GM19452 (cell line): ENCODE measurements around the gene PABPC1L.

Experiments
- ATAC-seq: cut with Tn5 transposase; IDR thresholded peaks from one replicate; pipeline ENCODE4 v1.9.1; 2021; ENCODE audit not compliant: unreplicated experiment

PABPC1L gene

DNA sequence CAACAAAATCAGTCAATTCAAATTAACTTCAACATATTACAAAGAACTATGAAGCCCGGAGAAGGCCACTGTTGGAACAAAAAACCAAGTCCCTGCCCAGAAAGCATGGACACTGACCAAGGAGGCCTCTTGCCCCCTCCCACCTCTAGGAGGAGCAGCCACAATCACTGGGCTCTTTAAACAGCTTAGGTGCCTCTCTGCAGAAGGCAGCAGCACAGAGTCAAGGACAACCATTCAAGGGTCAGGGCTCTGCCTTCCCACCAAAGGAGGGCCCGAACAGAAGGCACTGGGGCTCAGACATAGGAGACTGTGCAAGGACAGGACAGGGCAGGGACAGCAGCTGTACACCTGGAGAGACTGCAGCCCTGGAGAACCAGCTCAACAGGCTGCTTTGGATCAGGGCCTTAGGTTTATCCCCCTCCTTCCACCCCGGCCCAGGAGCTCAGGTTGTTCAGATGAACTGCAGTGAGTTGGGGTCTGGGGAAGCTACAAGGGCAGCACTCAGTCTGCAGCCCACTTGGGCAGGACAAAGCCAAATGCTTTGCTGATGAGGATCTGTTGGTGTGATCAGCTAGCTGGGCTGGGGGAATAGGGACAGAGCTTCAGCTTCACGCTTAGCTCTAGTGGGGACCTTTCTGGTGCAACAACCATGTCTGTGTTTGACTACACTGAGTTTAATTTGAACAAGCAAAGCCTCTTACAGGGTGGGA, 32.6 kb downstream of the PABPC1L start:
- no peak for ATAC-seq

DNA sequence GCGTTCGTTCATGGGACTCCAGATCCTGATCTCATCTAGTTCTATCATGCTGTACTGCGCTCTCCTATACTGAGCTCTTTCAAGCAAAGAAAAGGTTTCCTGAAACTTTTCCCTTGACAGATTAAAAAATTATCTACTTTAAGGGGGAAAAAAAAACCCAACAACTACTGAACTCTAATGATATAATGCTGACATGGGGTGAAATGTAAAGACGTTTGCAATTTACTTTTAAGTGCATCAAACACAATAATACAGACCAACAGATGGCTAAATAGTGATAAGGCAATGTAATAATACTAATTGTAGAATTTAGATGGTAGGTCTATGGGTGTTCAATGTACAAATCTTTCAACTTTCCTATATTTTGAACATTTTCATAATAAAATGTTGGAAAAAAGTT, 34.0 kb downstream of the PABPC1L start:
- ATAC-seq = no peak

GRCh38 chr20:44945261-44945660, 35.4 kb downstream of the PABPC1L start:
- ATAC-seq = no peak

GRCh38 chr20:44946271-44946852, 36.5 kb downstream of the PABPC1L start:
- ATAC-seq = no peak

DNA sequence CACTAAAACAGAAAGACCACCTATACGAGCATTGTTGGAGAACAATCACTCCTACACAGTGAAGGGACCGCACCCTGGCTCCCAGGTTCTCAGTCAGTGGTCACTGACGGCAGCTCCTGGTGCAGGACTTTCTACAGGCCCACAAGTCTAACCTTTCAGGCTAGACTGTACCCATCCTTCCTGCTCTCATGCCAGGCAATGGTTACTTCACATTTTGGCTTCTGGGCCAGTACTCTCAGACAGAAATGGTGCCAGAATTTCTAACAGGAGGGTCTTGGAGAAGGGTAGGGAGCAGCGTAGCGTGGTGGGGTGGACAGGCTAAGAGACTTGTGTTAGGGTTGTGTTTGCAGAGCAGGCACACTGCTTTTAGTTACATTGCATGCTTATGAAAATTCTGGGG, 38.2 kb downstream of the PABPC1L start:
- ATAC-seq = no peak

- no peak for ATAC-seq
These were observed 38.7 kb downstream of the PABPC1L start for GRCh38 chr20:44948513-44948912.

DNA sequence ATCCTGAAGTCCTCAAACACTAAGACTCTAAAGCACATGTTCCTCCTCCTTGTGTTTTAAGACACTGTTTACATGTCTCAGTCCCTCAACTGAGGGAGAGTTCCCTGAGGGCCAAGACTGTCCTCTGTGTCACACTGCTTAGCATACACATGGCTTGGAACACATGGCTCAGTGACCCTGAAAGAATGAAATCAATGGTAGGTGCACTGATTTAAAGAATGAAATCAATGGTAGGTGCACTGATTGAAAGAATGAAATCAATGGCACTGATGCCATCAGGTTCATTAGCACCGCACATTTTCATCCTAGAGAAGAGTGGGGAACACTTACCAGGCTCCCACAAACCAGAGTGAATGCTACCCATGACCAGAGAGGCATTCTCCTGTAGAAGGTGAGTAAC, 40.5 kb downstream of the PABPC1L start:
- no peak for ATAC-seq

DNA sequence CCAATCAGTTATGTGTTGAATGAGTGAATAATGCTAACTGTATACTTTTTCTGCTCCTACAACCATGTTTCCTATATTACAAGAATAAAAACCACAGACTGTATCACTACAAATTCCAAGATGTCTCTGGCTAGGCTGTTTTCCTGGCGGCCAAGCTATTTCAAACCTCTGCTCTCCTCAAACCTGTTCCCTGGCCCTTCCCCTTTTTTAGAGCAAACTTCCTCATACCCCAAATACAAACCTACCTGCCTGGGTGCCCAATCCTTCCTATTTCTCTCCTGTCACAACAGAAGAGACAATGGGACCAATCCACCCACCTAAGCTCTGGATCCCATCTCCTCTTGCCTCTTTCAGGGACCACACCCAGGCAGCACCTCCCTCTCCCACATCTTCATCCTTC, 42.9 kb downstream of the PABPC1L start:
- no peak for ATAC-seq

GRCh38 chr20:44954211-44954610, 44.4 kb downstream of the PABPC1L start:
- no peak for ATAC-seq

GRCh38 chr20:44955270-44955669, 45.4 kb downstream of the PABPC1L start:
- ATAC-seq = no peak

- no peak for ATAC-seq
These were observed 46.5 kb downstream of the PABPC1L start for GRCh38 chr20:44956410-44956809.

DNA sequence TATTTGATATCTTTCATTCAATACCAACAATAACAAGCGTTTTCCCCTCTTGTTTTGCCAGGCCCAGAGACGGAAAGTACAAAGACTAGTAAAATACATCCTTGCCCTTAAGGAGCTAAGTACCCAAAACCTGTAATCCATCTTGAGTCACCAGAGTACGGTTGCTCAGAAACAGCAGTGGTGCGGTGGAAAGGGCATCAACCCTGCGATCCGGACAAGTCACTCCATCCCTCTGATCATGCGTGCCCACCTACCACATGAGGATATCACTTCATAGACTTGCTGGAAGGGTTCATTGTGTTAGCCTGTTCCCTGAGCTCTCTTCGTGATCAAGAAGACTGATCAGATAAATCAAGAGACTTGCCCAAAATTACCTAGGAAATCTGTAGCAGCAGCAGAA, 48.4 kb downstream of the PABPC1L start:
- no peak for ATAC-seq

DNA sequence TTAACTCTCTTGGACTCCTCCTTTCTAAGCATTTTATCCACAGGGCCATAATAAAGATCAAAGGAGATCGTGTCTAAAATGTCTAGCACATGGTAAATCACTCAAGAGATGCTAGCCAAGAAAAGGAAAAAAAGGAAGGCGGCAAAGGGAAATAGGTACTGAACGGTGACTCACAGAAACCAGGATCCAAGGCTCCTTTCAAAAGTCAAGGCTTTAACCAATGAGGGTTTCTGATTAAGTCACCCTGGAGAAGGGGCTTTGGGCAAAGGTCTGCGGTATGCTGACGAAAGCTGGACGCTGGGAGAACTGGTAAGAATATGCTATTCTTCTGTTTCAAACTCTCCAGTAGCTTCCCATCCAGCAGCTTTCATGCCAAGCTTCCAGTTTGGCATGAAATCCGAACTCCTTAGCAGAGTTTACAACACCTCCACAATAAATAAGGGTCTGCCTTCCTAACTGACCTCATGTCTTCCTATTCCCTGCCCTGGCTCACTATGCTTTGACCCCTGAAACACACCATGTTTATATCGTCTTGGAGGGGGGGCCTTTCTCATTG, 49.3 kb downstream of the PABPC1L start:
- no peak for ATAC-seq

DNA sequence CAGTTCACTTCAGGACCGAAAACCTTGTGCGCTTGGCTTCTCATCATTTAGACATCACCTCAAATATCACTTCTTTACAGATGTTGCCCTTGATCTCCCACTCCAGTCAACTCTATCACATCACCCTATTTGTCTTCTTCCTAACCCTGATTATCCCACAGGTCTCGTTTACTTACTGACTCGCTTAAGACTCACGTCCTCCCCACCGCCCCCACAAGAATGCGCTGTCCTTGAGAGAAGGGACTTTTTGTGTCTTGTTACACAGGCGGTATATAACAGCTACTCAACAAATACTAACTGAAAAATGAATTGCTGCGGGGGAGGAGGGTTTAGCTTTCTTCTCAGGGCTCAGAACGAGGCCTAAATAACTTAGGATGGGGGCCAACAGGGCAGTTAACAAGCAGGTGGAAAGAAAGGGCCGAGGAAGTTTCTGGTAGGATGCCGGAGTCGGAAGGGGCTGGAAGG, 49.8 kb downstream of the PABPC1L start:
- ATAC-seq = no peak

DNA sequence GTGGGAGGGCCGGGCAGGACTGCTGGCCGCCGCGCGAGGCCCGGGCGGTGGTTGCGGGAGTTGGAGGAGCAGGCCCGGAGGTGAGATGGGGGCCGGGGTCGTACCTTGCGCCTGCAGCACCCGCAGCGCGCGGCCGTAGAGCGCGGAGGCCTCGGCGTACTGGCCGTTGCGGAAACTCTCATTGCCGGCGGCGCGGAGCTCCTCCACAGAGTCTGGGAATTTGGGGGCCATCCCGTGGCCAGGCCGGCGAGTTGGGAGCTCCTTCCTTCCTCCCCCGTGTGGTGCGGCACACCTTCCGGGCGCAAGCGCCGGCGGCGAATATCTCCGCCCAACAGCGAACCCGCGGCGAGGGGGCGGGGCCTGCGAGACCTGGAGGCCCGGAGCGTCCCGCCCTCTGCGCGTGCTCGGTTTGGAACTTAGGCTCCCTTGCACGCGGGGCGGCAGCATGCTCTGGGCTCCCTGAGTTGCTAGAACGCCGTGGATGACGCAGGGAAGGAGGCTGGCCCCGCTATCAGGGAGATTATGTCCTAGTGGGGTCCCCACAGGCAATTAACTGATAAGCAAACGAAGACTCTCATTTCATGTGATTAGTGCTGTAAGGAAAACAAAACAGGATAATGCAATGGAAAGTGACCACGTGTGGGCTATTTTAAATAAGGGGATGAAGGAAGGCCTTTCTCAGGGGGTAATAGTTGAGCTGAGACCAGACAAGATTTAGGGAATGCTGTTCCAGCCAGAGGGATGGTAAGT, 50.4 kb downstream of the PABPC1L start, which contains the start of gene TOMM34:
TSS of gene TOMM34 (minus strand) at position 295 of the 750 bp plus-strand sequence. CDS start at position 231, 64 bp downstream.
- ATAC-seq = peak; percentile 79

DNA sequence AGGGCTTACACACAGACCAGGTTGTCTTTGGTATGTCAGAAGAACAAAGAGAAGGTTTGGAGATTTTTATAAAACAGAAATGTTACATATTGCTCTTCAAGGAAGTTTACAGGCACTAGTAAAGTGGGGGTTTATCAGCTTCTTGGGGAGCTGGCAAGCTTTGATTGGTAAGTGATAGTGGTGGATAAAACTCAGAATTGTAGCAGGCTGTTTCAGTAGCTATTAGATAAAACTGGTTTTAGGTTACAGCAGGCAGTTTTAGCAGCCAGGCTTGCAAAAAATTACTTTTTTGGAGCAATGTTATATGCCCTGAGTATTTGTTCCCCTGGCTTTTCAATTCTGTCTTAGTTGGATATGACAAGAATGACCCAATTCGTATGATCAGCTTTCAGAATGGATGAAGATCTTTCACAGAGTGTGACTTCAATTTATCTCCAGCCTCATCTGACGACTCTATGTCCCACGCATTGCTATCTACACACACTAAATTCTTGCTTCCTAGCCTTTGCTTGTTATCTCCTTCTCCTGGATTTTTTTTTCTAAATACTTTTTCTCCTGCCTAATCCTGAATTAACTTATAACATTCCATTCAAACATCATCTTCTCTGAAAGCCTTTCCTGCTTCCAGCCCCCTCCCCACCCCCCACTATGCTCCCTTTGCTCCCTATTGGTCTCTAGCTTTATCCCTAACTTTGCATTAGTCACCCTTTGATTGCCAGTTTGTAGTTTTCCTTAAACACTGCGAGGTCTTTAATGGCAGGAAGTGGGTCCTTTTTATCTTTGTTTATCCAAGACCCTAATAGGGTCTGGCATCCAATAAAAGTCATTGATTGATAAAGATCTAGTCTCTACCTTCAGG, 51.4 kb downstream of the PABPC1L start:
- no peak for ATAC-seq

DNA sequence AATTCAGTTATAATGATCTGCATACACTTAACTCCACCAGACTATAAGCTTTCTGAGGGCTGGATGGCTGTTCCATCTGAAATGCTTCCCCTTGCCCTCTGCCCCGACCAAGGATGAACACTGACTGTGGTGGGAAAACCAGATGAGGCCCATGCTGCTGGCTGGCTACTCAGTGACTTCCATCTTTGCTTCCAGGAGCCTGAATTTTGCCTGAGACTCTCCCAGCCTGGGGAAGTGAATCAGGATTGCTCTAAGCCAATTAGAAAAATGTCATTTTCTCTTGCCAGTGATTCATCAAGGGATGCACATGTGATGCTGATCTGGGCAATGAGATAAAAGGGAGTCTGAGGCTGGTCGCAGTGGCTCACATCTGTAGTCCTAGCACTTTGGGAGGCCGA, 52.0 kb downstream of the PABPC1L start:
- ATAC-seq = no peak

DNA sequence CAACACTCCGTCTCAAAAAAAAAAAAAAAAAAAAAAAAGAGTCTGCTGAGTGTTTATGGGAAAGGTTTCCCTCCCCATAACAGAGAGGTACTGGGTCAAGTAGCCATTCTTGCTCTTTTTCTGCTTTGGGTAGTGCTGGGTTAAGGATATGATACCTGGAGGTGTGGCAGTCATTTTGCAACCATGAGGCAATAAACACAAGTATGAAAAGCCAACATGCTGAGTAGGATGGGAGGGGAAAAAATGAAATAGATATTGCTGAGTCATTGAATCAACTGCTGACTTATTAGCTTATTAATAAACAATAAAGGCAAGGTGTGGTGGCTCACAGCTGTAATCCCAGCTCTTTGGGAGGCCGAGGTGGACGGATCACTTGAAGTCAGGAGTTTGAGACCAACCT, 52.6 kb downstream of the PABPC1L start:
- no peak for ATAC-seq

- ATAC-seq = no peak
These were observed 53.7 kb downstream of the PABPC1L start for GRCh38 chr20:44963325-44964215.

- ATAC-seq = no peak
These were observed 55.8 kb downstream of the PABPC1L start for GRCh38 chr20:44965651-44966029.
